Activated naive CD4-positive, alpha-beta T cell treated with anti-CD3 and anti-CD28 coated beads, Interleukin-2, amount 50 U/mL, for 16 hours (primary cell): ENCODE measurements around the gene MYRIP.

Source experiments
- DNase-seq: peaks from one replicate; pipeline ENCODE4 v3.0.0-alpha.2; 2020

The MYRIP gene

GRCh38 chr3:39910135-39910534 is 100.7 kb downstream of the MYRIP start:
- no peak for DNase-seq

- no peak for DNase-seq
Measured at GRCh38 chr3:39910826-39911464, 101.5 kb downstream of the MYRIP start.

- DNase-seq = no peak
Measured at GRCh38 chr3:39911465-39912309, 102.3 kb downstream of the MYRIP start.

GRCh38 chr3:39915027-39915426 is 105.6 kb downstream of the MYRIP start:
- DNase-seq = no peak

GRCh38 chr3:39917065-39917773 is 107.8 kb downstream of the MYRIP start:
- no peak for DNase-seq

GRCh38 chr3:39919281-39919680 is 109.9 kb downstream of the MYRIP start:
- no peak for DNase-seq

GRCh38 chr3:39920271-39920670 is 110.9 kb downstream of the MYRIP start:
- no peak for DNase-seq

GRCh38 chr3:39927479-39927878 is 118.1 kb downstream of the MYRIP start:
- no peak for DNase-seq

- DNase-seq = no peak
Measured at GRCh38 chr3:39933986-39934693, 124.7 kb downstream of the MYRIP start.

GRCh38 chr3:39934696-39935095 is 125.3 kb downstream of the MYRIP start:
- no peak for DNase-seq

GRCh38 chr3:39935261-39935660 is 125.9 kb downstream of the MYRIP start:
- DNase-seq = no peak

GRCh38 chr3:39936848-39937247 is 127.4 kb downstream of the MYRIP start:
- no peak for DNase-seq

GRCh38 chr3:39937315-39937714 is 127.9 kb downstream of the MYRIP start:
- DNase-seq = no peak

GRCh38 chr3:39937874-39938273 is 128.5 kb downstream of the MYRIP start:
- no peak for DNase-seq

GRCh38 chr3:39941931-39942330 is 132.5 kb downstream of the MYRIP start:
- DNase-seq = no peak

GRCh38 chr3:39960515-39961191 is 151.2 kb downstream of the MYRIP start:
- no peak for DNase-seq

- no peak for DNase-seq
Measured at GRCh38 chr3:39961230-39961629, 151.8 kb downstream of the MYRIP start.

GRCh38 chr3:39962581-39962980 is 153.2 kb downstream of the MYRIP start:
- no peak for DNase-seq

- no peak for DNase-seq
Measured at GRCh38 chr3:39965461-39965860, 156.1 kb downstream of the MYRIP start.

GRCh38 chr3:39965997-39966396 is 156.6 kb downstream of the MYRIP start:
- no peak for DNase-seq

GRCh38 chr3:39970982-39971381 is 161.6 kb downstream of the MYRIP start:
- no peak for DNase-seq

GRCh38 chr3:39971559-39972031 is 162.2 kb downstream of the MYRIP start:
- no peak for DNase-seq
